Stimulated activated CD4-positive, alpha-beta T cell treated with anti-CD3 and anti-CD28 coated beads, Interleukin-1b, Interleukin-23, amount 100 ng/mL, for 1 hour (primary cell): ENCODE data around the gene USP49.

ENCODE experiments used
- DNase-seq, 2 donors: peaks; one replicate each; pipeline ENCODE4 v3.0.0-alpha.2; 2020; ENCODE audit warnings: low read depth in 2 of 2

USP49 gene

DNA sequence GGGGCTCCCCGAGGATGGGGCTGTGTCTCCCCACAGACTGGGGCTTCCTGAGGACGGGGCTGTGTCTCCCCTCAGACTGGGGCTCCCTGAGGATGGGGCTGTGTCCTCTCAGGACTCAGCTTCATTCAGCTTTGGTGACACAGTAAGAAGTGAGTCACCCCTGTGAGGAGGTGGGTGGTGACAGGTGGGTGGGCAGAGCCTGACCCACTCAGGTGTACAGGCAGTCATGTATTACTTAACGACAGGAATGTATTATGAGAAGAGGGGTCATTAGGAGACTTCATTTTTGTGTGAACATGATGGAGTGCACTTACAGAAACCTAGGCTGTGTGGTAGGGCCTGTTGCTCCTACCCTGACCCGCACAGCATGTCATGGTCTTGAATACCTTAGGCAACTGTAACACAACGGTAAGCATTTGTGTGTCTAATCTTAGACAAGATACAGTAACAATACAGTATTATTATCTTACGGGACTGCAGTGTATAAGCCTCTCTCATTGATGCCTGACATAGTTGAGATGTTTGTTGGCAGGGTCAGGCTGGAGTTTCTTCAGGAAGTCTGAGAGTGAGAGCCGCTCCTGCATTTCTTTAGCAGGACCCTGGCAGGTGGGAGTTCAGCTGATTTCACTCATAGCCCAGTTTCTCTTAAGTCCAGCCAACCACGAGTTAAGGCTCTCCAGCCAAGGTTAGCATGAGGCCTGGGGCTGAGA lies 137.1 kb downstream of the USP49 start:
- DNase-seq, result no peak

- DNase-seq, result no peak
Measured at GRCh38 chr6:41757271-41757670, 137.9 kb downstream of the USP49 start.

GRCh38 chr6:41756354-41756753 lies 138.8 kb downstream of the USP49 start:
- DNase-seq, result no peak

DNA sequence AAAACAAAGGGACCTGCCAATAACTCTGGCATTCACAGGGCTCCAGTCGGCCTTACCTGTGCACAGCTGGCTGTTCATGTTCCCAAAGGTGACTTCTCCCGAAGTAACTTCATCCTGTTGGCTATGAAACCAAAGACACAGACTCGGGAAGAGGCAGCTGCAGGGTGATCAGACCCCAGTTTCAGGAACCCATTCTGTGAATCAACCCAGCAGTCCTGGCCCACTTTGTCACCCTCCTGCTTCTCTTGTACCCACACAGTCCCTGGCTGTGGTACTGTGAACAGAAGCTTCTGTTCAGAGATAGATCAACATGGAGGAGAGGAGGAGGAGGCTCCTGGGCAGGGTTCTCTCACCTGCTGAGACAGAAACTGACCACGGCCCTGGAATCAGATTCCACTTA lies 139.3 kb downstream of the USP49 start:
- DNase-seq, result no peak

DNA sequence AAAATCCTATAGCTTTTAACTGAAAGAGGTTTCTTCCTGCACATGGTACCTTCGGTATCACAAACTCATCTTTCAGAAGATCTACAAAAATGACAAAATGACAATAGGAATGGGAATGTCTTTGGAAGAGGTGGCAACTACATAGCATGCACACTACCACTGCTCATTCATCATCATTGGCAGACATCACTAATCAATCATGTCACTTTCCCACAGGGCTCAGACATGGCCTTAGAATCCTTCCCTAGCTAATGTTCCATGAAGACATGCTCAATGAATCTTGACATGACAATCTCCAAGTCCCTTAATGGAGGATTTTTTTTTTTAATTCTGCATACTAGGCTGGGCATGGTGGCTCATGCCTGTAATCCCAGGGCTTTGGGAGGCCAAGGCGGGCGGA lies 144.8 kb downstream of the USP49 start:
- DNase-seq, result no peak

DNA sequence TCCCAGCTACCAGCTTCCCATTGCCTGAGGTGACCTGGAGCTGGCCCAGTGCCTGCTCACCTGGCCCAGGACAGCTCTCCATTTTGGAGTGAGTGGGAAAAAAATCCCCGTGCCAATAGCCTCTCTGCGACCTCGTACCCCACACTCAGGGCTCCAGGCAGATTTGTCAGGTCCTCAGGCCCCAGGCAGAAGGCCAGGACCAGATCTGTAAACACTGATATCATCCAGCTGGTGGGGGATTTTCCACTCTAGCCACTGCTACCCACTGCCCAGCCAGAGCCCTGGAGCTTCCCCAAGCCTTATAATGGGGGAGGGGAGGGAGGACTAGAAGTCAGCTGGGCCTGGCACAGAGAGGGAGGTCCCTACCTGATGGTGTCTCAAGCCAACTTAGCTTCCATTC lies 146.6 kb downstream of the USP49 start:
- no peak for DNase-seq

- DNase-seq, result no peak
Measured at GRCh38 chr6:41748102-41748477, 147.1 kb downstream of the USP49 start.

DNA sequence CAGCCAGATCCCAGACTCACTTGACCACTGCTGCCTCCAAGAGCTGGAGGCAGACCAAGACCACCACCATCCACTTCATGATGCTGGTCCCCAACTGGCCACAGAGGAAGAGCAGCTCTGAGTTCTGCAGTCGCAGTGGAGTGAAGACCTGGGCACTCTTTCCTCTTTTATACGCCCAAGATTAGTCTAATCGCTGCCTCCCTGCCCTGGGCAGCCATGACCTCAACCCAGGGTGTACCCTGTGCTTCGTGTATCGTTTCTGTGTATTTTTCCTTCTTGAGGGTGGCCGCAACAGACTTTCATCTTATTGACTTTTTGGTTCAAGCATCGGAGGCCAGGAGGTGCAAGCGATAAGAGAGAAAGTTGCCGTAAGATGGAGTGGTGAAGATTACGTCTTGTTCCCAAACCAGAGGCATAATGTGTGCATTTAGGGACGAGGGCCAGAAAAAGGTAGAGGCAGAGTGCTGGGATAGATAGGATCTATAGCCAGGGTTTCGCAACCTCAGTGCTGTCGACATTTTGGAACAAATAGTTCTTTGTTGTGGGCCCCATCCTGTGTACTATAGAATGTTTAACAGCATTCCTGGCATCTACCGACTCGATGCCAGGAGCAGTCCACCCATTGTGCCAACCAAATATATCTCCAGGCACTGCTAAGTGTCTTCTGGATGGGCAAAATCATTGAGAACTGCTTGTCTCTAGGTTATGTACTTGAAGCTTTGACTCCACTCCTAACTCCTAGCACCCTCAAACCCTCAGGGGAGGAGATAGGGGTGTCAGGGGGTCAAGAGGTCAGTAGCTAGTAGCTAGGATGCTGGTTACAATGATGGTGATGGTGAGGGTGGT lies 147.7 kb downstream of the USP49 start, which contains the start of gene PGC:
Gene PGC (minus strand): TSS at position 142 of the 846 bp plus-strand sequence. CDS start 63 bp downstream, at position 79.
- no peak for DNase-seq

DNA sequence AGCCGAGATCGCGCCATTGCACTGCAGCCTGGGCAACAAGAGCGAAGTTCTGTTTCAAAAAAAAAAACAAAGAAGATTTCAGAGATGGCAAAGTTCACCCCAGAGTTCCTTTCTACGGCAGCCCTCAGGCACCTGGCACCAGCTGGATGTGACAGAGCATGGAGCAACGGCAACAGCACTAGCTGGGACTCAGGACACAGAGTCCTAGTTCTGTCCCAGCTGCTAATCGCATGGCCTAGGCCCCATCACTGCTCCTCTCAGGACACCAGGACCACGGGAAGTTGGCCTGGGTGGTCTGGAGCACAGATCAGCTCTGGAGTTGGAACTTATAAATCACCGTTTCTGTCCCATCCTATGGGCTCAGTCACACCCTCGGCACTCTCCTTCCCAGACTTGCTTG lies 149.1 kb downstream of the USP49 start:
- no peak for DNase-seq

- DNase-seq, result no peak
Measured at GRCh38 chr6:41744236-41744787, 150.9 kb downstream of the USP49 start.

- no peak for DNase-seq
Measured at GRCh38 chr6:41743406-41744235, 151.6 kb downstream of the USP49 start.

DNA sequence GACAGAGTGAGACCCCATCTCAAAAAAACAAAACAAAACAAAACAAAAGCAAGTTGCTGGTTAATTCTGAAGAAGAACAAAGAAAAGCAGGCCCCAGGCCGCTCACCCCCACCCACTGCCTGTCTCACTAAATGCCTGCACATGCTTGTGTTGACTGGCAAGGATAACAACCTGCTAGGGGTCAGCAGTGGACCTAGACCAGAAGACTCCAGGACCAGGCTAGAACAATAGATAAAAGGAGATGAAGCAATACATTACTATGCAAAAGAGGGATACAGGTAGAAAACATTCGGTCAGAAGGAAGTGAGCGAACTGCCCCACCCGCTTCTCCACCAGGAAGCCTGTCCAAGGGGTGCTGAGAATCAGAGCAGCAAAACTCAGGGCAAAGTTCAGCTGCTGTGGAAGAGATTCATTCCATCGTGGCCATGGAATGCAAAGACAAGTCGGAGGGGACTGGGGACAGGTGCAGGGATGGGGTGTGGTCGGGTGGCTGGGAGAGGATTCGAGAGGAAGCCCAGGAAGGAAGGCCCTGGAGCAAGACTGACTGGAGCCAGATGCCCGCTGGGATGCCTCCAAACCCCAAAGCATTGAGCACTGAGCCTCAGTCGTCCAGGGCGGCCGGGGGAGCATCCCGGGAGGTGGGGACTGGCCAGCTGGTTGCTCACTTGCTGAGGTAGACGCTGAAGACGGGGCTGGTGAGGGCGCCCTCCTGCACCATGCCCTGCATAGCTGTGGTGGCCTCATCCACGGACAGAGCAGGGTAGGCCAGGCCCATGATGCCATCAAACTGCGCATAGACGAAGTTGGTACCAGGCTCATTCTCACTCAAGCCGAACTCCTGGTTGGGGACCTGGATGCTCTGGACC lies 153.3 kb downstream of the USP49 start:
- no peak for DNase-seq

- no peak for DNase-seq
Measured at GRCh38 chr6:41740366-41741162, 154.6 kb downstream of the USP49 start.
